Ishikawa (cell line): ENCODE results near the gene KCNIP4.

ENCODE experiments used
- CEBPB ChIP-seq: IDR thresholded peaks from 2 replicates; pipeline ENCODE4 v1.6.1; 2012
- CREB1 ChIP-seq: IDR thresholded peaks from 2 replicates; pipeline ENCODE4 v1.6.1; 2012; ENCODE audit warnings: low read depth
- EGR1 ChIP-seq: IDR thresholded peaks from 2 replicates; pipeline ENCODE4 v1.6.1; 2012
- EP300 ChIP-seq: IDR thresholded peaks from 2 replicates; pipeline ENCODE4 v1.6.1; 2012; ENCODE audit warnings: borderline replicate concordance
- FOXM1 ChIP-seq: IDR thresholded peaks from 2 replicates; pipeline ENCODE4 v1.6.1; 2012; ENCODE audit warnings: low read depth, borderline replicate concordance
- MAX ChIP-seq: IDR thresholded peaks from 2 replicates; pipeline ENCODE4 v1.6.1; 2012
- NFIC ChIP-seq: IDR thresholded peaks from 2 replicates; pipeline ENCODE4 v1.6.1; 2012
- RAD21 ChIP-seq: IDR thresholded peaks from 2 replicates; pipeline ENCODE4 v1.6.1; 2012; ENCODE audit warnings: low read depth
- REST ChIP-seq: IDR thresholded peaks from 2 replicates; pipeline ENCODE4 v1.6.1; 2012; ENCODE audit warnings: low read depth, mild to moderate bottlenecking
- TAF1 ChIP-seq: IDR thresholded peaks from 2 replicates; pipeline ENCODE4 v1.6.1; 2012; ENCODE audit warnings: low read depth, mild to moderate bottlenecking
- TCF12 ChIP-seq: IDR thresholded peaks from 2 replicates; pipeline ENCODE4 v1.6.1; 2012; ENCODE audit warnings: low read depth
- TEAD4 ChIP-seq: IDR thresholded peaks from 2 replicates; pipeline ENCODE4 v1.6.1; 2012
- USF1 ChIP-seq: IDR thresholded peaks from 2 replicates; pipeline ENCODE4 v1.6.1; 2012
- YY1 ChIP-seq: IDR thresholded peaks from 2 replicates; pipeline ENCODE4 v1.6.1; 2012; ENCODE audit warnings: low read depth
- ZBTB7A ChIP-seq: IDR thresholded peaks from 2 replicates; pipeline ENCODE4 v1.6.1; 2012; ENCODE audit warnings: low read depth

Gene KCNIP4

GRCh38 chr4:21118301-21118700 is 830.3 kb downstream of the KCNIP4 start:
- TF ChIP-seq TAF1: no peak
- TF ChIP-seq NFIC: no peak
- TF ChIP-seq MAX: no peak
- TF ChIP-seq RAD21: no peak

- no peak for TF ChIP-seq USF1
- no peak for TF ChIP-seq ZBTB7A
- TF ChIP-seq YY1: no peak
- TF ChIP-seq RAD21: no peak
- no peak for TF ChIP-seq REST
- no peak for TF ChIP-seq EGR1
- no peak for TF ChIP-seq TEAD4
These were observed 830.9 kb downstream of the KCNIP4 start for GRCh38 chr4:21117541-21118180.

GRCh38 chr4:21113496-21114223 is 834.9 kb downstream of the KCNIP4 start:
- no peak for TF ChIP-seq YY1

- TF ChIP-seq MAX (no peak), EGR1 (no peak), ZBTB7A (no peak), USF1 (no peak), CEBPB (no peak), CREB1 (no peak), TCF12 (no peak), RAD21 (no peak), EP300 (no peak), TEAD4 (no peak), NFIC (no peak), REST (no peak), TAF1 (no peak), YY1 (no peak), FOXM1 (no peak)
These were observed 845.9 kb downstream of the KCNIP4 start for GRCh38 chr4:21102667-21103066.

- TF ChIP-seq REST: no peak
- no peak for TF ChIP-seq TCF12
- no peak for TF ChIP-seq USF1
- TF ChIP-seq CEBPB: no peak
- TF ChIP-seq FOXM1: no peak
- no peak for TF ChIP-seq RAD21
- TF ChIP-seq EP300: no peak
- TF ChIP-seq CREB1: no peak
- TF ChIP-seq TEAD4: no peak
- TF ChIP-seq ZBTB7A: no peak
- TF ChIP-seq TAF1: no peak
- no peak for TF ChIP-seq EGR1
- TF ChIP-seq MAX: no peak
- TF ChIP-seq YY1: no peak
- TF ChIP-seq NFIC: no peak
These were observed 850.7 kb downstream of the KCNIP4 start for GRCh38 chr4:21097865-21098264.
